H1 (cell line): ENCODE measurements around the gene CAMTA1. TPM values are rescaled to one million over a fixed set of nuclear protein-coding genes. Genes with fewer than 3 reads are reported as not detected.

ENCODE experiments used
- KDM5A ChIP-seq: fragments of 200-600 bp; IDR thresholded peaks from 2 replicates; pipeline ENCODE4 v1.7.1; 2012; ENCODE audit warnings: mild to moderate bottlenecking, low read length, inconsistent platforms, mixed read lengths
- MAFK ChIP-seq: IDR thresholded peaks from 2 replicates; pipeline ENCODE4 v1.6.1; 2012; ENCODE audit warnings: low read depth, mild to moderate bottlenecking, improper control_type of control experiment, low read length
- RFX5 ChIP-seq: IDR thresholded peaks from 2 replicates; pipeline ENCODE4 v1.6.1; 2011; ENCODE audit warnings: low read depth, low read length, improper control_type of control experiment, borderline replicate concordance
- TCF12 ChIP-seq: IDR thresholded peaks from 2 replicates; pipeline ENCODE4 v1.6.1; 2011; ENCODE audit warnings: low read depth, mild to moderate bottlenecking, low read length
- polyA plus RNA-seq, 7 experiments: library from polyadenylated mRNA; depleted of rRNA in 3 of 7; stranded (reverse) in 5 of 7; unstranded in 2 of 7; fragments of >200 nt in 5 of 7; fragments of 200-250 nt in 2 of 7; gene quantifications; 1 replicate in 5 of 7; 2 replicates in 1 of 7; 4 replicates in 1 of 7; pipeline versions ENCODE4 v1.2.1 to v1.2.3, GENCODE V29; 2011 to 2013; ENCODE audit warnings: missing spikeins in 2 of 7, mixed read lengths in 2 of 7
- total RNA-seq: library from RNA; stranded (reverse); fragmentation: NEBNext Ultra II Directional; extraction: Animal tissue kit (Norgen Biotek cat#: 25700); gene quantifications from 2 replicates; pipeline ENCODE4 v1.2.1, GENCODE V29; 2021

The CAMTA1 gene
- total and polyA plus RNA-seq, 2 of the 8 experiments (the other 6 are each of a cell fraction or from before 2014, with no cell fraction given) = 65.0 to 119 TPM

DNA sequence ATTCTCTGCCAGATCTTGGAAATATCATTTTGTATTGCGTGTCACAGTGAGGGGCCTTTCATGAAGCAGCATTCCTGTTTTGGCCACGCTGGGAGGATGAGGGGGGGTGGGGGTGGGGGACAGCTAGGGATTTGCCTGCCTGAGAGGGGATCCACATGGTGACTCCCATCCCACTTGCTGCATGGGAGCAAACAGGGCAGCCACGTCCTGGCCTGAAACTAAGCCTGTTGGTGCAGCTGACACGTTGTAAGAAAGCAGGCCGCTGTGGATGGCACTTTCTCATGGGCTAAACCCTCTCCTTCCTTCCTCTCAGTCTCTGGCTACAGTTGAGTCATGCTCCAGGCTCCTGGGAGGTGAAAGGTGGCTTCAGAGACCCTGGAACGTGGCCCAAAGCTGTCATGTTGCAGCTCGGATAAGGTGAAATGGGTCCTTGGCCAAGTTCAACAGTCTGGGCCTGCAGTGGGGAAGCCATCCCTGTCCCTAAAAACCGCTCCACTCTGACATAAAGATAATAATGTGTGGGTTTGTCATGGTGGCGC, 639.2 kb downstream of the CAMTA1 start (continued):
- TF ChIP-seq MAFK = no peak
- no peak for TF ChIP-seq RFX5
- TF ChIP-seq KDM5A = no peak
- no peak for TF ChIP-seq TCF12
